HEK293 (cell line): ENCODE results near the gene MTMR6.

Experiments used
- CTCF ChIA-PET: fragments of 350-600 bp; formaldehyde crosslinking; extraction: SDS; loops from one replicate; lab custom pipeline; 2021; ENCODE audit warnings: antibody characterized with exemption; lab: Yijun Ruan, JAX
- POLR2A ChIA-PET: fragments of 300-600 bp; formaldehyde crosslinking; extraction: SDS; loops from one replicate; lab custom pipeline; 2020; ENCODE audit warnings: antibody characterized with exemption, inconsistent platforms; lab: Yijun Ruan, JAX
- H3K27ac ChIP-seq: fragments of 200-500 bp; sonication (Bioruptor generic); 2 replicates; pipeline ENCODE4 v1.5.1; 2014; ENCODE audit warnings: low read depth, low read length, control low read depth, inconsistent platforms; ENCODE audit errors: extremely low read depth
- H3K36me3 ChIP-seq, 2 experiments: fragments of 200-500 bp in 1 of 2; sonication (Bioruptor generic) in 1 of 2; 1 replicate in 1 of 2; 2 replicates in 1 of 2; pipeline ENCODE4 v1.5.1; 2014 to 2017; ENCODE audit warnings: inconsistent platforms in 2 of 2, low read length in 2 of 2; ENCODE audit not compliant: control insufficient read depth in 2 of 2, insufficient read depth in 1 of 2
- H3K4me1 ChIP-seq: fragments of 200-500 bp; sonication (Bioruptor generic); 2 replicates; pipeline ENCODE4 v1.5.1; 2014; ENCODE audit warnings: mild to moderate bottlenecking, low read length, inconsistent platforms; ENCODE audit not compliant: control insufficient read depth, insufficient read depth
- H3K4me3 ChIP-seq: 2 replicates; pipeline ENCODE4 v1.5.1; 2011; ENCODE audit warnings: low read depth, mild to moderate bottlenecking, control low read depth, low read length, moderate library complexity
- H3K9me3 ChIP-seq: fragments of 200-500 bp; sonication (Bioruptor generic); 2 replicates; pipeline ENCODE4 v1.5.1; 2014; ENCODE audit warnings: low read depth, low read length, inconsistent platforms; ENCODE audit not compliant: control insufficient read depth, insufficient read depth
- HOXC10 ChIP-seq: sonication (generic); formaldehyde crosslinking; IDR thresholded peaks from 2 replicates; pipeline ENCODE4 v1.8.1; 2023; ENCODE audit warnings: mild to moderate bottlenecking, missing genetic modification reagents
- KLF10 ChIP-seq: fragments of 450-650 bp; IDR thresholded peaks from 2 replicates; pipeline ENCODE4 v1.5.1; 2018; ENCODE audit warnings: missing biosample characterization, mild to moderate bottlenecking, missing genetic modification characterization
- KLF16 ChIP-seq: fragments of 450-650 bp; formaldehyde crosslinking; IDR thresholded peaks from 2 replicates; pipeline ENCODE4 v1.5.1; 2017; ENCODE audit warnings: missing biosample characterization, missing genetic modification characterization
- KLF7 ChIP-seq: fragments of 450-650 bp; formaldehyde crosslinking; IDR thresholded peaks from 2 replicates; pipeline ENCODE4 v1.5.1; 2016; ENCODE audit warnings: missing biosample characterization, missing genetic modification characterization, borderline replicate concordance
- ZBTB8A ChIP-seq: fragments of 450-650 bp; formaldehyde crosslinking; IDR thresholded peaks from 2 replicates; pipeline ENCODE4 v1.5.1; 2016; ENCODE audit warnings: missing biosample characterization, missing genetic modification characterization
- ZFP41 ChIP-seq: fragments of 450-650 bp; formaldehyde crosslinking; IDR thresholded peaks from 2 replicates; pipeline ENCODE4 v1.5.1; 2016; ENCODE audit warnings: missing biosample characterization, missing genetic modification characterization, borderline replicate concordance
- ZNF404 ChIP-seq: fragments of 450-650 bp; formaldehyde crosslinking; IDR thresholded peaks from 2 replicates; pipeline ENCODE4 v1.5.1; 2017; ENCODE audit warnings: missing biosample characterization, missing genetic modification characterization
- ZNF645 ChIP-seq: fragments of 450-650 bp; formaldehyde crosslinking; IDR thresholded peaks from 2 replicates; pipeline ENCODE4; 2016; ENCODE audit warnings: missing biosample characterization, missing genetic modification characterization
- ZNF660 ChIP-seq: fragments of 450-650 bp; IDR thresholded peaks from 2 replicates; pipeline ENCODE4 v1.5.1; 2018; ENCODE audit warnings: missing biosample characterization, mild to moderate bottlenecking, missing genetic modification characterization
- ZNF704 ChIP-seq: fragments of 450-650 bp; formaldehyde crosslinking; IDR thresholded peaks from 2 replicates; pipeline ENCODE4 v1.5.1; 2016; ENCODE audit warnings: missing biosample characterization, missing genetic modification characterization
- ZNF768 ChIP-seq: fragments of 450-650 bp; formaldehyde crosslinking; IDR thresholded peaks from 2 replicates; pipeline ENCODE4 v1.5.1; 2018; ENCODE audit warnings: missing biosample characterization, mild to moderate bottlenecking, missing genetic modification characterization
- ZSCAN4 ChIP-seq: fragments of 450-650 bp; formaldehyde crosslinking; IDR thresholded peaks from 2 replicates; pipeline ENCODE4 v1.5.1; 2017; ENCODE audit warnings: missing biosample characterization, missing genetic modification characterization
- TF ChIP-seq, protein P1 (sequence below): fragments of 450-650 bp; formaldehyde crosslinking; IDR thresholded peaks from 2 replicates; pipeline ENCODE4 v1.5.1; 2016; ENCODE audit warnings: missing biosample characterization, missing genetic modification characterization
- TF ChIP-seq, protein P2 (sequence below): fragments of 450-650 bp; formaldehyde crosslinking; IDR thresholded peaks from 2 replicates; pipeline ENCODE4 v1.5.1; 2017; ENCODE audit warnings: missing biosample characterization, missing genetic modification characterization

The MTMR6 gene

GRCh38 chr13:25330541-25330940 is 43.3 kb upstream of the MTMR6 start:
- H3K27ac ChIP-seq, result no peak overlapping the region
- H3K9me3 ChIP-seq, result no peaks in the 10 kb centered on the region
- peaks cover 50 to 90% of the 10 kb centered on the region in 2 experiments for H3K36me3 ChIP-seq
- no peak overlapping the region for H3K4me3 ChIP-seq
- CTCF ChIA-PET, result no interaction called here
- H3K4me1 ChIP-seq, result no peaks in the 10 kb centered on the region
- POLR2A ChIA-PET, result no interaction called here
- TF ChIP-seq, protein P1, sequence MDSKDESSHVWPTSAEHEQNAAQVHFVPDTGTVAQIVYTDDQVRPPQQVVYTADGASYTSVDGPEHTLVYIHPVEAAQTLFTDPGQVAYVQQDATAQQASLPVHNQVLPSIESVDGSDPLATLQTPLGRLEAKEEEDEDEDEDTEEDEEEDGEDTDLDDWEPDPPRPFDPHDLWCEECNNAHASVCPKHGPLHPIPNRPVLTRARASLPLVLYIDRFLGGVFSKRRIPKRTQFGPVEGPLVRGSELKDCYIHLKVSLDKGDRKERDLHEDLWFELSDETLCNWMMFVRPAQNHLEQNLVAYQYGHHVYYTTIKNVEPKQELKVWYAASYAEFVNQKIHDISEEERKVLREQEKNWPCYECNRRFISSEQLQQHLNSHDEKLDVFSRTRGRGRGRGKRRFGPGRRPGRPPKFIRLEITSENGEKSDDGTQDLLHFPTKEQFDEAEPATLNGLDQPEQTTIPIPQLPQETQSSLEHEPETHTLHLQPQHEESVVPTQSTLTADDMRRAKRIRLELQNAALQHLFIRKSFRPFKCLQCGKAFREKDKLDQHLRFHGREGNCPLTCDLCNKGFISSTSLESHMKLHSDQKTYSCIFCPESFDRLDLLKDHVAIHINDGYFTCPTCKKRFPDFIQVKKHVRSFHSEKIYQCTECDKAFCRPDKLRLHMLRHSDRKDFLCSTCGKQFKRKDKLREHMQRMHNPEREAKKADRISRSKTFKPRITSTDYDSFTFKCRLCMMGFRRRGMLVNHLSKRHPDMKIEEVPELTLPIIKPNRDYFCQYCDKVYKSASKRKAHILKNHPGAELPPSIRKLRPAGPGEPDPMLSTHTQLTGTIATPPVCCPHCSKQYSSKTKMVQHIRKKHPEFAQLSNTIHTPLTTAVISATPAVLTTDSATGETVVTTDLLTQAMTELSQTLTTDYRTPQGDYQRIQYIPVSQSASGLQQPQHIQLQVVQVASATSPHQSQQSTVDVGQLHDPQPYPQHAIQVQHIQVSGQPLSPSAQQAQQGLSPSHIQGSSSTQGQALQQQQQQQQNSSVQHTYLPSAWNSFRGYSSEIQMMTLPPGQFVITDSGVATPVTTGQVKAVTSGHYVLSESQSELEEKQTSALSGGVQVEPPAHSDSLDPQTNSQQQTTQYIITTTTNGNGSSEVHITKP (tag by site-specific recombination), result no peak
- no peak for TF ChIP-seq HOXC10 (CRISPR knock-in tag)
- no peak for TF ChIP-seq ZNF645
- no peak for TF ChIP-seq ZSCAN4
- TF ChIP-seq ZNF660, result no peak
- no peak for TF ChIP-seq ZNF404
- no peak for TF ChIP-seq ZNF768
- TF ChIP-seq ZBTB8A, result no peak

DNA sequence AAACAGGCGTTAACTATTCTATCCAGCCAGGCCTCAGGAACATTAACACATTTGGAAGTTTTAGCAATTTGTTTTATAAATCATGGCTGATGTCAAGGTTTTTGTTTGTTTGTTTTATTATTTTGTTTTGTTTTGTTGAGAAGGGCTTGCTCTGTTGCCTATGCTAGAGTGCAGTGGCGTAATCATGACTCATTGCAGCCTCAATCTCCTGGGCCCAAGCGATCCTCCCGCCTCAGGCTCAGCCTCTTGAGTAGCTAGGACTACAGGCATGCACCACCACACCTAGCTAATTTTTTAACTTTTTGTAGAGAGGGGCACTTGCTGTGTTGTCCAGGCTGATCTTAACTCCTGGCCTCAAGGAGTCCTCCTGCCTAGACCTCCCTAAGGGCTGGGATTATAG is 42.4 kb upstream of the MTMR6 start:
- H3K36me3 ChIP-seq, result peaks cover 58 to 94% of the 10 kb centered on the region in 2 experiments
- POLR2A ChIA-PET, result no interaction called here
- CTCF ChIA-PET, result interaction anchor here (1.0 kb wide), 1 partner anchor 46 kb away, joined by 5 read pairs; no protein-coding TSS in a partner anchor
- no peak for TF ChIP-seq KLF10 (tag by site-specific recombination)
- TF ChIP-seq, protein P2, sequence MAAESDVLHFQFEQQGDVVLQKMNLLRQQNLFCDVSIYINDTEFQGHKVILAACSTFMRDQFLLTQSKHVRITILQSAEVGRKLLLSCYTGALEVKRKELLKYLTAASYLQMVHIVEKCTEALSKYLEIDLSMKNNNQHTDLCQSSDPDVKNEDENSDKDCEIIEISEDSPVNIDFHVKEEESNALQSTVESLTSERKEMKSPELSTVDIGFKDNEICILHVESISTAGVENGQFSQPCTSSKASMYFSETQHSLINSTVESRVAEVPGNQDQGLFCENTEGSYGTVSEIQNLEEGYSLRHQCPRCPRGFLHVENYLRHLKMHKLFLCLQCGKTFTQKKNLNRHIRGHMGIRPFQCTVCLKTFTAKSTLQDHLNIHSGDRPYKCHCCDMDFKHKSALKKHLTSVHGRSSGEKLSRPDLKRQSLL (tag by site-specific recombination), result 0 out of 2 replicates have a peak, but pooled peaks have one; percentile 32
- H3K4me3 ChIP-seq, result no peak overlapping the region
- no peaks in the 10 kb centered on the region for H3K9me3 ChIP-seq
- H3K4me1 ChIP-seq, result no peaks in the 10 kb centered on the region
- H3K27ac ChIP-seq, result no peak overlapping the region

GRCh38 chr13:25324100-25324499 is 36.8 kb upstream of the MTMR6 start:
- H3K36me3 ChIP-seq, result peaks cover 68 to 92% of the 10 kb centered on the region in 2 experiments
- no peak overlapping the region for H3K4me3 ChIP-seq

More at GRCh38 chr13:25324100-25324499, 36.8 kb upstream of the MTMR6 start:
- Histone ChIP-seq H3K9me3 (no peaks in the 10 kb centered on the region), H3K4me1 (no peaks in the 10 kb centered on the region), H3K27ac (no peak overlapping the region)
- ChIA-PET POLR2A (no interaction called here), CTCF (interaction anchor here (0.5 kb wide), 1 partner anchor 51 kb away, joined by 3 read pairs; no protein-coding TSS in a partner anchor)
- TF ChIP-seq ZFP41 (tag by site-specific recombination), result no peak
- no peak for TF ChIP-seq ZNF704
- TF ChIP-seq KLF7 (tag by site-specific recombination), result no peak
- TF ChIP-seq KLF16 (tag by site-specific recombination), result no peak
